ENCODE data around the gene WDR54.
A peak's percentile ranks its signal among the peaks of the same experiment; 100 is the strongest.

The WDR54 gene, protein sequence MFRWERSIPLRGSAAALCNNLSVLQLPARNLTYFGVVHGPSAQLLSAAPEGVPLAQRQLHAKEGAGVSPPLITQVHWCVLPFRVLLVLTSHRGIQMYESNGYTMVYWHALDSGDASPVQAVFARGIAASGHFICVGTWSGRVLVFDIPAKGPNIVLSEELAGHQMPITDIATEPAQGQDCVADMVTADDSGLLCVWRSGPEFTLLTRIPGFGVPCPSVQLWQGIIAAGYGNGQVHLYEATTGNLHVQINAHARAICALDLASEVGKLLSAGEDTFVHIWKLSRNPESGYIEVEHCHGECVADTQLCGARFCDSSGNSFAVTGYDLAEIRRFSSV

DNA sequence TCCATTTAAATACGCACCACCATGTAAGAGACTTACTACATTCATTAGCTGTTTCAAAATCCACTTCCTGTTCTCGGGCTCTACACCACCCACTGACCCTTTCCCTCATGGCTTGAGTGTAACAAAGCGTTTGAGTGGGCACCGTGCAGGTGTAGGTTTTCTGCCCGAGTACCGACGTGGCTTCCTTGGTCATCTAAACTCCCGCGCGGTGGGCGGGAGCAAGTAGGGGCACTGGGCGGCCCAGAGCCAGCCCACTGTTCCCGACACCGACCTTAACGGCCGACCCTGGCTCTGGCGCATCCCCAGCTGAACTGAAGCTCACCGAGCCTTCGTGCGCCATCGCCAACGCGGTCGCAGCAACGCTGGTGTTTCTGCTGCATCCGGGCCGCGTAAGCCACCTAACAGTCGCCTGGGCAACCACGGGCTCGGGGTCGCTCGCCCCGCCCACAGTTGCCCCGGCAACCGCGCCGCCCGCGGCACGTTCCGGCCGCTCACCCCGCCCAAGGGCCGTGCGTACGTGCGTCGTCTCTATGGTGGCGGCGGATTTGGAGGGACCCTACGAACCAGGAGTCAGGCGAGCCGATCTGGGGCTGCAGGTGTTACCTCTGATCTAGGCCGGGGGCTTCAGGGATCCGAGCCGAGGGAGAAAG is at the start of gene WDR54, which contains the start of gene C2orf81:
TSS of gene WDR54 (plus strand) at position 510 of the 650 bp plus-strand sequence. CDS start 424 bp downstream, outside the sequence.
TSS of gene C2orf81 (minus strand) at position 399 of the 650 bp plus-strand sequence. CDS start at position 340, 59 bp downstream.
- DNase-seq (ENCODE audit: low spot score): peak; percentile 91

DNA sequence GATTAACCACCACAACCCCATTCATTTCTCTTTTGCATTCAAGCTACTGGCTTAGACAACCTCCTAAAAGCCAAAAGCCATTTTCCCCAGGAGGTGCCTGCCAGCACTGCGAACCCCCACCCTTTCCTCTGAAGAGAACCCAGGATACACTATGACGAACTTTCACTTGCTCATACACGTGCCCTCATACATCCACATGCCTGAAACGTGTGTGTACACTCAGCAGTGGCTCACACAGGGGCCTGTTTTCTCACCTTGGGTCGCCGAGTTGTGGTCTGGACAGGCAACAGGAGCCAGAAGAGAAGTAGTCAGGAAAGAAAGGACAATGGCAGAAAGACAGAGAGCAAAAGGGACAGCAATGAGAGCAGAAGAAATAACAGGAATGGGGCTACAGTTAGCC is 48.9 kb upstream of the WDR54 start:
- DNase-seq (ENCODE audit: low spot score): no peak

DNA sequence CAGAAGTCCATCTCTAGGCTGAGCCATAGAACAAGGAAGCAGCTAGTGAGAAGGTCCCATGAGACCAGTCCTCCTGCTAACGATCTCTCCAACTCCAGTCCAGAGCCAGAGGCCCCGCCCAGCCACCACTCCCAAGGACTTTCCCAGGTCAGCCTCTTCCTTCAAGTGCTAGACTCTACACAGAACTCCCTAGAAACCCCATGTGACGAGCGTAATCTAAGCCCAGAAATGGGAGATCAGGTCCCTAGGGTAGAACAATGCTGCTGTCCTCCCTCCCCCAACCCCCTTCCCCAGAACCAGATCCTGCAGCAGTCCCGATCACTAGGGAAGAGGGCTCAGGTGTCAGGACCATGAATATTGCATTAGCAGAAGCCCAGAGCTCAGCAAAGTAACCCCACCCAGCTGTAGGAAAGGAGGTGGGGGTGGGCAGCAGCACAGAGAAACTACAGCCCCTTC is 48.3 kb upstream of the WDR54 start:
- DNase-seq (ENCODE audit: low spot score): no peak

DNA sequence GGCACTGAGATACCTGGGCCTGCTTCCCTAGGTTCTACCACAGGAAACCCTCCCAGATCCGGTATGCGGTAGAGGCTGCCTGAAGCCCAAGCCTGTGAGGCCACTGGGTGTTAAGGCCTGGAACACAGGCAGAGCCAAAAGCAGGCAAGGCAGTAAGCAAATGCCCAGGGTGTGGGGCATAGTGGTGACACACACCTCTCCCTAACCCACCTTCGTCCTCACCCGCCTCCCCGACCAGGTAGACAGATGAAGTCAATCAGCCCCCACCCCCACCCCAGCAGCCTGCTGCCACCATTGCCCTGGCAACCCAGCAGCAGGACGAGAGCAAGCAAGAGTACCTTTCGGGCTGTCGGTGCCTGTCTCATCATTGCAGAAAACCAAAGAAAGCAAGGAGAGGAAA is 47.5 kb upstream of the WDR54 start:
- no peak for DNase-seq (ENCODE audit: low spot score)

DNA sequence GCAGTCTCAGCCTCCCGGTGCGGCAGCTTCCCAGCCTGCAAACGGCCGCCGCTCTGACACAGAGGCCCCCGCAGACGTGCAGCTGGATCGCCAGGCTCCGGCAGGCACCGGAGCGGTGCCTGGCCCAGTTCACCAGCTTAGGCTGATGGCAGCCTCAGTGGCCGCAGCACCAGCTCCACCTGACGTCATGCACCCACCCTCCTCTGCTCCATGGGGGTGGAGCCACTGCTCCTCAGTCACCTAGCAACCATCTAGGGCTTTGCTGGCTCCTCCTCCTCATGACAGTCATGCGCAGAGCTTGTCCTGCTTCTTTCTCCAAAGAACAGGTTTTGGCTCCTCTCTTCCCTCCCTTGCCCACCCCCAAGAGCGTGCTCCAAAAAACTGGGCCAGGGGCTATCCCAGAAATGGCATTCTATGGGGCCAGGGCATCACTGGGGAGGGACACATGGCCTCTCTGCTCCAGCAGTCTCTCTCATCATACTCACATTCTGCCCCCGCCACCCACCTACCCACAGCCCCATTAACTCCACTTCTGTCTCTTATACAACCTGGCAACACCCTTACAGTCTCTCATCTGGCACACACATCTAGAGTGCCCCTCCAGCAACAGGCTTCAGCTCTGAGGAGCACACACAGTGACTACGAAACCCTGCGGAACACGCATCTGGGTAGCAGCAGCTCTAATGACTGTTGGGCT is 46.9 kb upstream of the WDR54 start:
- peak; percentile 74 for DNase-seq (ENCODE audit: low spot score)

DNA sequence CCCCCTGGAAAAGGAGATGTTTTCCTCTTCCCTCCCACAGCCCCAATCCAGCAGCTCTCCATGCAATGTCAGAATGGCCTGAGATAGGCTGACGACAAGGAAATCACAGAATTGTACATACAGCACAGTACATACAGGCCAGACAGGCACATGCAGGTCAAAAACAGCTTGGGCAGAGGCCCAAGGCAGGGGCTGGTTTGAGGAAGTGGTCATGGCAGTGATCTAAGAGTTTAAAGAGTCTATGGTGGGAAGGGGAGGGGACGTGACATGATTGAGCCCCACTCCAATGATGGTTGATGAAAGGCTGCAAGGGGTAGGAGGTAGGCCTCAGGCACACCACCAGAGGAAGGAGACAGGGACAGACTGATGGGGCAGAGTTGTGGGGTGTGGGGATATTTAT is 45.7 kb upstream of the WDR54 start:
- no peak for DNase-seq (ENCODE audit: low spot score)

DNA sequence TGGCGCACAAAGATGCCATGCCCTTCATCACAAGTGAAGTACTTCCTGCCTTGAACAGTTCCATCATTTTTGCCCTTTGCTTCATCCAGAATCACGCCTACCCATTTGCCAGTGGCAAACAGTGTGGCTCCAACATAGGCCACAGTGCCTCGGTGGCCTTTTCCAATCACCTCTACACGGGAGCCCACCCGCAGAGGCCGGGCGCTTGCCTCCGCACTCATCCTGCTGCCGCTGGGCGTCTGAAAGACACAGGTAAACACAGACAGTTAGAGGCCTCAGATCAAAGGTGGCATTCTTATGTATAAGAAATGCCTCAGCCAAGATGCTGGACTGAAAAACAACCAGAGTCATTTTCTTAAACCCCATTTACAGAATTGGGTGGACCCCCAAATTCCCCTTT is 43.5 kb upstream of the WDR54 start:
- no peak for DNase-seq (ENCODE audit: low spot score)

DNA sequence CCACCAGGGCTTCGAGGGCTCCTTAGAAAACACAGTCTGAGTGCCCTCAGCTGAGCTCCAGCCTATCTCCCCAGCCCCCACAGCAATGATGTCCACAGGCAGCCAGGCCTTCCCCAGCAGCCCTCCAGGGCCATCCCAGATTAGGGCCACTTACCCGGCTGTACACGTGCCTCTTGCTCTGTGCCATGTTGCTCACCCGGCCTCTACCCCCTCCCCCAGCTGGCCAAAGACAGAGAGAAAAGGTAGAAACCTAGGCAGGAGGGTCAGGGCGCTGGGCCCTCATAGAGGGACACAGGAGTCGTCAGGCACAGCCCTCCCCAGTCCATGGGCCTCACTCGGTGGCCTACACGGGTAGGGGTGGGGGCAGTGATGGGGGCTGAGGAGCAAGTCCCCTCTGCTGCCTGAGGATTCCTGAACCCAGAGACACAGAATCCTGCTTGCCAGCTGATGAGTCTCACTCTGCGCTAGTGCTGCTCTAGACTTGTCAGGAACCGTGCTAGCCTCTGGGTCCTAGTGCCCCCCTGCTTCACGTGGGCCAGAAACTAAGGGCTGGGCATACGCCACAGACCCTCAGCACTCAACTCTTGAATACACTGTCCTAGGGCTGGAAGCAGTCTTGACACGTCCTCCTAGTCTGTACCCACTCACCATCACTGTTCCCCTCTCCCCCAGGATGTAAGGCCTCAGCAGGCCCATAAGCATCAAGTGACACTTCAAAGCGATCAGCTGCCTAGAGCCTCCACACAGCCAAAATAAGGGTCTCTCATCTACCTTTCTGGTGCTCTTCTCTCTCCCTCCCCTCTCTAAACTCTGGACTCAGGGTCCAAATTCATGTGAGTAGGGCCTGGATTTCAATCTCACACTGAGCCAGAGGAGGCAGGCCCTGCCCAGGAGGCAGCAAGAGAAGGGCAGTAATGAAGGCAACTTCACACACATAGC is 41.4 kb upstream of the WDR54 start, which contains the start of gene DCTN1:
TSS of gene DCTN1 (minus strand) at position 461 of the 939 bp plus-strand sequence. CDS start at position 187, 274 bp downstream.
- DNase-seq (ENCODE audit: low spot score): peak; percentile 72

DNA sequence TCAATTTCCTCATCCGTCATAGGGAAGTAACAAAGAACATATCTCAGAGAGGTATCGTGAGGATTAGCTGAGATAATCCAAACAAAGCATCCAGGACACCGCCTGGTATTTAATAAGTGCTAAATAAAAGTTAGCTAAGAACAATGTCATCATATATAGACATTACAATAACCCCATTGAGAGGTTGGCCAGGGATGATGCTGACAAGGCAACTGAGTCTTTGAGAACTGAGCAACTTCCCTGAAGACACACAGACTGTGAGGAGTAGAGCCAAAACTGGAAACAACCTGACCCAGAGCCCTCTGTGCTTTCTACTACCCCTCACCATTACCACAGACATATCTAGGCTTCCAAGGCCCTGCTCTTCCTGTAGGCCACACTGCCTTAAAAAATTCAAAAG is 39.8 kb upstream of the WDR54 start:
- no peak for DNase-seq (ENCODE audit: low spot score)

DNA sequence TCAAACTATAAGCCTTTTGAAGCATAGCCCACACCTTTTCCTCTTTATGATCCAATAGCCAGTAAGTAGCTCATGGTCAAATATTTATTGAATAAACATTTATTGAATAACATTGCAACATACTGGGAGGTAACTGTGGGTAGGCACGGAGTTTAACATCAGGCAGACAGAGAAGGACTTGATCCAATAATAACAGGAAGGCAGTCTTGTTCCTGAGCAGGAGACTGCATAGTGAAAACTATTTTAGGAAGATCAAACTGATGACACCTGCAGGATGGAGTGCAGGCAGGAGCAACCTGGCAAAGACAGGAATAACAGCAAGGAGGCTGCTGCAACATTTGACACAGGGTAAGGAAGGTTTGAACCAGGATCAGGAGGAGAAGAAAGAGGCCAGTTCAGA is 38.3 kb upstream of the WDR54 start:
- DNase-seq (ENCODE audit: low spot score): no peak

DNA sequence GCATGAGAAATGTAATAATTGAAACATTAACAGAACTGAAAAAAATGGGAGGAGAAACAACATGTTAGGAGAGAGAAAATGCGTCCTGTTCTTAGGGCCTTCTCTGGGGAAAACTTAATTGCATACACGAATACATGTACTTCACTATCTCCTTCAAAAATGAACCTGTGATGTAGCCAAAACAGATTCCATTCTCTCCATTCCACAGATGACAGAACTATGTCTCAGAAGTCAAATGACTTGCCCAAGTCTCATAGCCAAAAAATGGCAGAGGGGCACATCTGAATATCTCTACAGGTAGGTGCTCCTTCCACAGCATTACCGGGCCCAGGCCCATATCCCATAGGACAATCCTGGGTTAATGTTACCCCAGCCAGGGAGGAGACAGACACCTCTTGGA is 37.5 kb upstream of the WDR54 start:
- DNase-seq (ENCODE audit: low spot score): no peak

DNA sequence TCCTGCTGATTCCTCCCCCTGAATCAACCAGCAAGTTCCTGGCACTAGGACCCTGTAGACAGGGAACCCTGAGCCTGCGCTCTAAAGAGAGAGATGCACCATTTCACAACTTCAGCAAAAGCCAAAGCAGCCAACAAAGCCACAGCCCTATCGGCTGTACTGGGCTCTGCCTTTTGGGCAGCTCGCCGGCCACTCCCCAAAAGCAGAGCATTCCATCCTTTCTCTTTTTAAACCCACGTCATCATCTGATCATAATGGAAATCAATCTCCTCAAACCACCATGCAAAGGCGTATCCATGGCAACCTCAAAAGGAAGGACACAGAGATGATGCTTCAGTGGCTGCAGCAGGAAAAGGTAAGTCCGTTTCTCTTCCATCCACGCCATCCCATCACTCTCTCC is 36.1 kb upstream of the WDR54 start:
- DNase-seq (ENCODE audit: low spot score): no peak

DNA sequence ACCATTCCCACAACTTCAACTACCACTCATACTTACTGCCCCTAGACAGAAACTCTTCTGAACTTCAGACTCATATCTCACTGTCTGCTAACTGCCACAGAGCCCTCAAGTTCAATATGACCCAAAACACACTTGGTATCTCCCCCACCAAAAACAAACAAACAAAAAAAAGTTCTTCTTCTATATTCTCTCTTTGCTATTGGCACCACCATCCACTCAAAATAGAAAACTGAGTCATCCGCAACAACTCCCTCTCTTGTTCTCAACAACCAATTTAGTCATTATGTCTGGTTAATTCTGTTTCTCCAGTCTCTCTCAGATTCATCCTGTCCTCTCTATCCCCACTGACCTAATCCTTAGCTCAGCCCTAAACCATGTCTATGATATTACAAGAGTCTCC is 34.2 kb upstream of the WDR54 start:
- DNase-seq (ENCODE audit: low spot score): no peak

DNA sequence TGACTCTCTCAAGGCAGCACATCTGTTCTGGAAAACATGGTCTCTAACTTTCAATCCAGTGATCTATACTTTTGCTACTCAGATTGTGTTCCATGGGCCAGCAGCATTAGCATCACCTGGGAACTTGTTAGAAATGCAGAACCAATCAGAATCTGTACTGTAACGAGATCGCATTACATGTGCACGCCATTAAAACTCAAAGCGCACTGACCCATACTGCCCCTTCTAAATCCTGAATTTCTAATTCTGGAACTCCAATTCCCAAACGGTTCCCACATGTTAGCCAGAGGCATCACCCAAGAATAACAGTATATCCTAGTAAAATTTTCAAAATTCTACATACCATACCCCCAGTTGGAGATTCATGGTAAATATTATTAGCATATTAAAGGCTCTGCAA is 30.9 kb upstream of the WDR54 start:
- DNase-seq (ENCODE audit: low spot score): no peak

DNA sequence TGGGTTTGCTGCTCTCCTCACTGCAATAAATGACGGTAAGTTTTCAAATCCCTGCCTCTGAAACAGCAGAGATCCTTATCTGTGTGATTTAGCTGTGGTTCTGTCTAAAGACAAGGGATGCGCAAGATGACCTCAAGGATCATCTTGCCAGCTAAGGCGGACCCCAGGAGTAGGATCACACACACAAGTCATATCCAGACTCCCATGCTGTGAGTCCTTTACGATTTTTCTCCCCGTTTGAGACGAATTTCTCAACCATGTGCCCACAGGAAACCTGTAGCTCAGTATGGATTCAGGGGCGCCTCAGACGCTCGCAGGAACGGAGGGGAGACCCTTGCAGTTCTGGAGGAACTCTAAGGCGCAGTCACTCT is 30.3 kb upstream of the WDR54 start:
- no peak for DNase-seq (ENCODE audit: low spot score)

DNA sequence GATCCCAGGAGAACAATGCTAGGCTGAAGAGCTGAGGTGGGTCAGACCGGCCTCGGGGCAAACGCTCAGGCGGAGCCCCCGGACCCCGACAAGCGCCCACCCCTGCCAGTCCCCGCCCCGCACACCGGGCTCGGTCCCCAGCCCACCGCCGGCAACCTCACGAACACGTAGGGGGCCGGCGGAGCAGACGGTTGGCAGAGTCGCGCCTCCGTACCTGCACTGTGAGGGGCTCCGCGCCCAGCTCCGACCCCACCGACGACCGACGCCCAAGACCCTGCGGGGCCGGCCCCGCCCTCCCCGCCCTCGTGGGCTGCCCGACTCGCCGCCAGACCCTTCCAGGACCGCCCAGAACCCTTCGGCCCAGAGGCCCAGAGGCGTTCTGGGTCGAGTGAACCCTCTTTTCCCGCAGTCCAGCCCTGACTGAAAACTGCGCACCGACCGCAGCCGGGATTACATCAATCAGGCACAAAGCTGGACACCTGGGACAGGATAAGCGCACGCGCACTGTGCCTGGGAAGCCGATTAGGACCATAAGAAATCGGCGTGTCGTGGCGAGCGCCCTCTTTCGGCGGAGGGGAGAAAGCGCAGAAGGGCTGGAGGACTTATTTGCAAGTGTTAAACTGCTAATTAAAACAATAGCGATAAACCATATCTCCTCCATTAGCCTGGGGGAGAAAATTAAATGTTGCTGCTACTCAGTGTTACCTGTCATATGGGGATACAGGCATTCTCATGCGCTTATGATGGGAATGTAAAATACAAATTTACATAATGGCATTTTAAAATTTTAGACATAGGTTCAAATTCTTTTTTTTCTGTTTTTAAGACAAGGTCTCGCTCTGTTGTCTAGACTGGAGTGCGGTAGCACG is 29.7 kb upstream of the WDR54 start:
- DNase-seq (ENCODE audit: low spot score): peak; percentile 92

DNA sequence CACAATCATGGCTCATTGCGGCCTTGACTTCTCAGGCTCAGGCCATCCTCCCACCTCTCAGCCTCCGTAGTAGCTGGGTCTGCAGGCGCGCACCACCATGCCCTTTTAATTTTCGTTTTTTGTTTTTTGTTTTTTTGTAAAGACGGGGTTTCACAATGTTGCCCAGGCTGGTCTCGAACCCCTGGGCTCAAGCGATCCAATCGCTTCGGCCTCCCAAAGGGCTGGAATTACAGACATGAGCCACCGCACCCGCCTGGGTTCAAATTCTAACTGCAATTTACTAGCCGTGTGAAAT is 29.1 kb upstream of the WDR54 start:
- no peak for DNase-seq (ENCODE audit: low spot score)

DNA sequence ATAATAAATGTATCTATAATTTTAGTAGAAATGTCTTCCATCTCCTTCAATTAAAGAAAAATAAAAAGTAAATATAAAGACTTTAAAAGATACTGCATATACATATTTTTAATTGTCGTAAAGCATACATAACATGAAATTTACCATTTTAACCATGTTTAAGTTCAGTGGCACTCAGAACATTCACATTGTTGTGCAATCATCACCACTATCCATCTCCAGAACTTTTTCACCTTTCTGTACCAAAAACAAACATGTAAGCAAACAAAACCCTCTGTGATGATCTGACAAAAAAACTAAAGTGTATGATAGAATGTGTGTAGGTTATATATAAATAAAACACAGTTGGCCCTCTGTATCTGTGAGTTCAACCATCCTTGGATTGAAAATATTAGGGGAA is 28.0 kb upstream of the WDR54 start:
- no peak for DNase-seq (ENCODE audit: low spot score)

DNA sequence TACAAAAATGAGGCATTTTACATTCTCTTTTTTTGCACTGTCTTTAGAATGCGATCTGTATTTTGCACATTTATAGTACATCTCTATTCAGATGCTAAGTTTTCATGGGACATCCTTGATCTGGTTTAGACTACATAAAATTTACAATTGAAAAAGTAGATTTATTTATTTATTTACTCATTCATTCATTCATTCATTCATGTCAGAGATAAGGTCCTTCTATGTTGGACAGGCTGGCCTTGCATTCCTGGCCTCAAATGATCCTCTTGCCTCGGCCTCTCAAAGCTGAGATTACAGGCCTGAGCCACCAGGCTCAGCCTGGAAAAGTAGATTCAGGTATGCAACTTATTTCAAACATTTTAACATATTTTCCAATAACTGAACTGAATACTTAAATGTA is 25.4 kb upstream of the WDR54 start:
- no peak for DNase-seq (ENCODE audit: low spot score)

DNA sequence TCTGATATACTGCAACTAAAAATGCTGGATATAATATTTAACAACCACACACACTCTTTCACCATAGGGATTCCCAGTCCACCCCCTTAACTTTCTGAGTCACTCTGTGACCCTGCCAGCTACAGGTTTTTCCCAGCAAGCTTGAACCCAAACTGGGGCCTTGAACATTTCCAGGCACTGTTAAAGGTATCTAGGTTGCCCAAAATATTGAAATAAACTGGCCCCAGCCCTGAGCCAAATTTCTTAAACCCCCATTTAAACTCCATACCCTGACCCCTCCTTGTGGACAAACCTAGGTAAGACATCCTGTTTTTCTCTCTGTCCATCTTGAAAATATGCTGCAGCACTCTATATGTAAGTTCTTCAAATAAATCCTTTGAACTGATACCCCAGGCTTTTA is 21.7 kb upstream of the WDR54 start:
- DNase-seq (ENCODE audit: low spot score): no peak

DNA sequence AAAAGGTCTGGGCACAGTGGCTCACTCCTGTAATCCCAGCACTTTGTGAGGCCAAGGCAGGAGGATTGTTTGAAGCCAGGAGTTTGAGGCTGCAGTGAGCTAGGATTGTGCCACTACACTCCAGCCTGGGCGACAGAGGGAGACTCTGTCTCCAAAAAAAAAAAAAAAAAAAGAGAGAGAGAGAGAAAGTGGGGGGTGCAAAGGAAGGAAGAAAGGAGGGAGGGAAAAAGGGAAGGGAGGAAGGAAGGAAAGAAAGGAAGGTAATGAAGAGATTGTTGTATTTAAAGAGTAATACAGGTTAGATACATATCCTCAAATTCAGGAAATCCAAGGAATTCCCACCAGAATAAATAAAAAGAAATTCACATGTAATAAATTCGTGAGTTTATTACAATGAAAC is 19.6 kb upstream of the WDR54 start:
- no peak for DNase-seq (ENCODE audit: low spot score)

All from left forelimb (tissue), 1 donor.